HG02571 (cell line): ENCODE results near the gene PTTG1IP.

Experiments used
- ATAC-seq: cut with Tn5 transposase; IDR thresholded peaks from one replicate; pipeline ENCODE4 v1.9.1; 2021; ENCODE audit warnings: mild to moderate bottlenecking, moderate library complexity; ENCODE audit not compliant: unreplicated experiment

PTTG1IP gene

GRCh38 chr21:44828362-44829056, 45.0 kb downstream of the PTTG1IP start:
- ATAC-seq, result no peak

GRCh38 chr21:44823179-44823660, 50.3 kb downstream of the PTTG1IP start:
- ATAC-seq, result no peak

DNA sequence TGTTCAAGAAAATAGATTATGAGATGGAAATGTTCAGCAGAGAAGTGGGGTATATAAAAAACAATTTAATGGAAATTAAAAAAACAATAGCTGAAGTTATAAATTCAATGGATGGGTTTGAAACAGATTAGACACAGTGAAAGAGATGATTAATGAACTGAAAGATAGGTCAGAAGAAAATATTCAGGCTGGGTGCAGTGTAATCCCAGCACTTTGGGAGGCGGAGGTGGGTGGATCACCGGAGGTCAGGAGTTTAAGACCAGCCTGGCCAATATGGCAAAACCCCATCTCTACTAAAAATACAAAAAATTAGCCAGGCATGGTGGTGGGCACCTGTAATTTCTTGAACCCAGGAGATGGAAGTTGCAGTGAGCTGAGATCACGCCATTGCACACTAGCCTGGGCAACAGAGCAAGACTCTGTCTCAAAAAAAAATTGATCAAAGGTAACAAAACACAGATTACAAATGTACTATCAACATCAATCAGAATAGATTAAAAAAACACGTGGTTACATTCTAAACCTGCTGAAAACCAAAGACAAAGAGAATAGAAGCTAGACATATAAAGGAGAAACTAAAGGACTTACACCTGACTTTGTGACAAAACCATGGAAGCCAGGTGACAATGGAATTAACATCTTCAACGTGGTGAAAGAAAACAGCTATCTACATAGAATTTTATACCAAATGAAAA, 50.9 kb downstream of the PTTG1IP start:
- no peak for ATAC-seq

DNA sequence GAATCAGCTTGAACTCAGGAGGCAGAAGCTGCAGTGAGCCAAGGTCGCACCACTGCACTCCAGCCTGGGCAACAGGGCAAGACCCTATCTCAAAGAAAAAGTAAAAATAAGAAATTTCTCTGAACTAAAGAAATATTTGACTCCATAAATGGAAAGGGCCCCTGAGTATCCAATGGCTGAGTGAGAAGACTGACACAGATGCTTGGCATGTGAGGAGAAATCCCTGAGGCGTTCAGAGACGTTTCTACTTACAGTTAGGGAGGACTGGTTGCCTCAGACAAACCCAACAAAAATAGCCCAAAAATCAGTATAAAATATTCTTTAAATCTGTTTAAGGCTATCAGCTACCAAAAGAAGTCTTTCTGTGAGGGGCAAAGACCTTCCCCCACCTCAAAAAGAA, 52.6 kb downstream of the PTTG1IP start:
- no peak for ATAC-seq

DNA sequence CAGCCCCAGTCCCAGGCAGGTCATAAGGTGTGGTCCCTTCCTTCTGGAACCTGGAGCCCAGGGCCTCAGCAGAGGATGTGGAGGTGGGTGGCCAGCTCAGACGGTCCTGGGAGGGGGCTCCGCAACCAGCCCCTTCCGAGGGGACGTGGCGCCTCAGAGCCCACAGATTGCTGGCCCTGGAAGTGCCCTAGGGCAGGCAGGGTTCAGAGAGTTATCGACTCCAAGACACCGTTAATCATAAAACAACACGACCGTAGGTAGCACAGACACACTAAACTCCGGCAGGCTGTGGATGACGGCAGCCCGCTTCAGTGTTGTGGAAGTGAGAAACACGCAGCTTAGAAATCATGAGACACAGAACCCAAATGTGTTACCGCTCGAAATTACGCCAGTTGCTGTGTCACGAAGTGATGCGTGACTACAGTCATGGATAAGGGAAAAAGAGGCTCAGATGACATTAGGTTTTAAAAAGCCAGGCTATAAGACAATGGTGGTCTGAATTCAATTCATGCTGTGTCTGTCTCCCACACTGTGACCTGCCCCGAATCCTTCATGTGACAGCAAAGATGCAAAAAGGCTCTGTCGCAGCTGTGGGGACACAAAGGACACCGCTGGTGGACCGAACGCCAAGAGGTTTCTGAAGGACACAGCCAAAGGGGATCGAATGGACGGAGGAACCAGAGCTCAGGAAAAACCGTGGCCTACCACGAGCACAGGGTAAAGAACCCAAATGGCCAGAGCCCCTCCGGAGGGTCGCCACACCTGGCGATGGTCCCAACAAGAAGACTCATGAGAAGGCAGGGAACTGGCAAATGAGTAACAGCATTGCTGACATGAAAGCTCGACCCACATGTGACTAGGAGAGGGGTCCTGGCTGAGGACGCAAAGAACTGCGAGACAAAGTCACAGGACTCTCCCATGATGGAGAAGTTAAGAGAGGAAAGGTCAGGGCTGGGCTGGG, 53.9 kb downstream of the PTTG1IP start:
- no peak for ATAC-seq

DNA sequence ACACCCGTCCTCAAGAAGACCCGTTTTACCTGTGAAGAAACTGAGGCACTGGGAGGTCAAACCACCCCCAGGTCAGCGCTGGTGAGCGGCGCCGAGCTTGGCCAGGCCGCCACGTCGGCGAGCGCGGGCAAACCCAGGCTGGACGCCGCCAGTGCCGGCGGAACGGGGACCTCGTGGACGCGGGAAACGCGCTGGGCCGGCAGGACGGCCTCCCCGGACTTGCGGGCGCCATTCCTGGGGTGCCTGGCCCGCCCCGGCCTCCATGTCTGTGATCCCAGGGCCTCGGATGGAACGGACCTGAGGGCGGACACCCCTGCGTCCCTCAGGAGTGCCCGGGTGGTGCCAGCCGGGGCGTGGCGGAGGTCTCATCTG, 54.9 kb downstream of the PTTG1IP start:
- no peak for ATAC-seq

- ATAC-seq, result peak; percentile 64
Observed at GRCh38 chr21:44817914-44818639, 55.4 kb downstream of the PTTG1IP start, which contains the start of gene SUMO3. SUMO3 (minus strand) TSS chr21:44818062; CDS start chr21:44817968, 94 bp downstream.

GRCh38 chr21:44817506-44817880, 56.0 kb downstream of the PTTG1IP start:
- peak; percentile 66 for ATAC-seq

- no peak for ATAC-seq
Observed at GRCh38 chr21:44816761-44817505, 56.6 kb downstream of the PTTG1IP start.

- no peak for ATAC-seq
Observed at GRCh38 chr21:44815852-44816628, 57.5 kb downstream of the PTTG1IP start.

DNA sequence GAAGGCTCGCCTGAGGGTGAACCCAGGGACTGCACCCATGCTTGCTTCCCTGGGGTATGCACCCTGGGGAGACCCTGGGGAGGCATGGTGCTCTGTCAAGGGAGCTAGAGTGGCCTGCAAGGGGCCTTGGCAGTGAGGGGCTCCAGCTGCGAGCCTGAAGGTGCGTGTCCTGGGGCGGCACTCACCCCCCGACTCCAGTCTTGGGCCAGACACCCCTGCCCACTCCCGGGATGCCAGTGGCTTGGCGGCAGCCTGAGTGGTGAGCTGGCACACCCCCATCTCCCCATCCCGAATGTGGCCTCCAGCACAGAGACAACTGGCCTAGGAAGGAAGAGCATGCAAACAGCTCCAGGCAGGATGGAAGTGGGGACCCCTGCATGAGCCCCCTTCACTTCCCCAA, 58.3 kb downstream of the PTTG1IP start:
- no peak for ATAC-seq

DNA sequence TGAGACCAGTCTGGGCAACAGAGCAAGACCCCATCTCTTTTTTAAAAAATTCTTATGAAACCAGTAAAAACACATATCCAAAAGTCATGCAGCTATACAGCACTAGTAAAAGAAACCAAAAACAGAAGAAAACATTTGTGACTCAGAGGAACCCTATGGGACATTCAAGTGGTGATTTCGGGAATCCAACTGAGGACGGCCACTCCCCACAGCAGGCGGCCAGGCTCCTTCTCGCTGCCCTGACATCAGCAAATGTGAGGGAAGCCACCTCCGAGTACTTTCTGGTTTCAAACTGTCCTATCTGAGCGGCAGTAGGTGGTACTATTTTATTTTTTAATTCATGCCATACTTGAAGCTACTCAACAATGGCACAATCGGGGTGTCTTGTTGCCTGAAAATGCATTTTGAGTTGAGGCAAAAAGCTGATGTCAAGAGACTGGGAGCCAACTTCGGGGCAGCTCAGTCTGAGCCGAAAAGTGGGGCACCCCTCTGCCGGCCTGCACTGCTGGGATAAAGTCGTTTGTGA, 58.9 kb downstream of the PTTG1IP start:
- no peak for ATAC-seq

DNA sequence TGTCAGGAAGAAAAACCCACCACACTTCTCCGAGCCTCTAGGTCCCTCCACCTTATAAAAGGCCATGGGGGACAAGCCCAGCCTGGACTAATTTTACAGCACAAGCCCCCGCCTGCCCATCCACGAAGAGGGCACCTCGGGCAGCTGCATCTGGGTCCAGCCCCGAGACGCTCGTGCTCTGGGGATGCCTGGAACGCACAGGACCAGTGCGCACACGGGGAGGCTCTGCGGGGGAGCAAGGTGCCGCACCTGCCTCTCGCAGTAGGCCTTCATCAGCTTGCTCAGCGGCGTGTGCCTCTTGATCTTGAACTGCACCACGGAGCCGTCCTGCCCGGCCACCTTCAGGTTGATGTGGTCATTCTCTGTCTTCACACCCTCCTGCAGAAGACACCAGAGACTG, 59.8 kb downstream of the PTTG1IP start:
- no peak for ATAC-seq

DNA sequence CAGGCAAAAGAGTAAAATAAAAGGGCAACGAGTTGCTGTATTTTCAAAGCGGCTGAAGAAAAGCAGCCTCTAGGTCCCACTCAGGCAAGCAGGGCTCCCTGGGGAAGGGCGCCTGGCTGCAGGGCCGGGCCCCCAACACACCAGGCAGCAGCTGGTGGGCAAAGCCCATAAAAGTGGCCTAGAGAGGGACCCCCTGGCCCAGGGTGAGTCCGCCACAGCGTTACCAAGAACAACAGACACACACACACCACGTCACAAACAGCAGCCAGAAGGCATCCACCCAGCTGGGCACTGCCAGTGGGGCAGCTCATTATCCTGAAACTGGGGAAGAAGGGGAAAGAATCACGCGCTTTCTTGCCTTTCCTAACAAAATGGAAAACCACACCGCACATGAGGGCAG, 60.3 kb downstream of the PTTG1IP start:
- ATAC-seq, result no peak

GRCh38 chr21:44812640-44813039, 60.9 kb downstream of the PTTG1IP start:
- no peak for ATAC-seq

GRCh38 chr21:44810779-44811178, 62.7 kb downstream of the PTTG1IP start:
- ATAC-seq, result no peak

GRCh38 chr21:44805859-44806258, 67.6 kb downstream of the PTTG1IP start:
- no peak for ATAC-seq

DNA sequence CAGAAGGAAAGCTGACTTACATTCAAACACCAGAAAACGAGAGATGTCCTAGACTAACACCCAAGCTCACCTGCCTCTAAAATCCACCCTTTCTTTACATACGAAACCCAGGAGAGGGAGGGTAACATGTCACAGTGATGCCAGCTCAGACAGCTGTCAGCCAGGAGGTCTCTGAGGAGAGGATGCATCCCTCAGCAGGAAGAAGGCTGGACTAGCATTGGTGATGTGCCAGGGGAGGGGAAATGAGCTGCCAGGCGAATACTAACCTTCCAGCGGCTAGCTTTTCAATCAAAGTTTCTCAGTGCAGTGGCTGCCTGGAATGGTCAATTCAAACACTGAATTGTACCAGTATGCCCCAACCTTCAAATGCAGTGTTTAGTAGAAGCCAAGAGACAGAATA, 68.3 kb downstream of the PTTG1IP start:
- no peak for ATAC-seq

- ATAC-seq, result no peak
Observed at GRCh38 chr21:44804762-44805161, 68.7 kb downstream of the PTTG1IP start.
